IMR-90 (cell line): ENCODE measurements around the gene NUP107. TPM values are rescaled to one million over a fixed set of nuclear protein-coding genes. Genes with fewer than 3 reads are reported as not detected.

ENCODE experiments used
- ATAC-seq: fragments of 200-7000 bp; cut with Tn5 transposase; 2 replicates; pipeline ENCODE4 v1.9.1; 2020; ENCODE audit warnings: low read depth, mild to moderate bottlenecking, moderate library complexity
- BruUV-seq: library from RNA; stranded (reverse); fragments of 400-500 nt; replicated peaks from 2 replicates; lab custom pipeline; 2021; lab: Mats Ljungman, UMichigan
- CTCF ChIA-PET: fragments of 300-600 bp; formaldehyde crosslinking; extraction: SDS; loops from one replicate; lab custom pipeline; 2021; ENCODE audit warnings: antibody characterized with exemption; lab: Yijun Ruan, JAX
- POLR2A ChIA-PET: fragments of 300-600 bp; sonication (Branson Sonifier 250); formaldehyde crosslinking; loops from one replicate; lab custom pipeline; 2022; ENCODE audit warnings: antibody characterized with exemption; ENCODE audit not compliant: unreplicated experiment; lab: Charles Lee
- DNase-seq: peaks from one replicate; pipeline ENCODE4 v3.0.0; 2013
- H2AFZ ChIP-seq: replicated peaks from 2 replicates; pipeline ENCODE3; 2013; ENCODE audit warnings: low read length, mild to moderate bottlenecking; ENCODE audit not compliant: poor library complexity
- H2AK5ac ChIP-seq: 2 replicates; pipeline ENCODE4 v1.6.1; 2013; ENCODE audit warnings: low read depth, low read length, inconsistent platforms
- H2AK9ac ChIP-seq: replicated peaks from 2 replicates; pipeline ENCODE3; 2013; ENCODE audit warnings: mild to moderate bottlenecking, low read depth, low read length, moderate library complexity; ENCODE audit not compliant: poor library complexity
- H2BK120ac ChIP-seq: 2 replicates; pipeline ENCODE4 v1.6.1; 2013; ENCODE audit warnings: low read depth, low read length, inconsistent platforms
- H2BK15ac ChIP-seq: 3 replicates; pipeline ENCODE4 v1.6.1; 2013; ENCODE audit warnings: low read depth, low read length, inconsistent platforms
- H2BK20ac ChIP-seq: 2 replicates; pipeline ENCODE4 v1.6.1; 2013; ENCODE audit warnings: low read depth, mild to moderate bottlenecking, inconsistent platforms, low read length, moderate library complexity
- H2BK5ac ChIP-seq: 2 replicates; pipeline ENCODE4 v1.6.1; 2013; ENCODE audit warnings: mild to moderate bottlenecking, low read depth, low read length, inconsistent platforms; ENCODE audit not compliant: poor library complexity, severe bottlenecking
- H3K14ac ChIP-seq: replicated peaks from 2 replicates; pipeline ENCODE4 v1.6.1; 2013; ENCODE audit warnings: low read depth, low read length, inconsistent platforms
- H3K18ac ChIP-seq: 2 replicates; pipeline ENCODE4 v1.6.1; 2013; ENCODE audit warnings: low read depth, low read length, control low read depth
- H3K23ac ChIP-seq: 2 replicates; pipeline ENCODE4 v1.6.1; 2013; ENCODE audit warnings: low read depth, low read length, inconsistent platforms
- H3K27ac ChIP-seq: 2 replicates; pipeline ENCODE4 v1.5.1; 2013; ENCODE audit warnings: mild to moderate bottlenecking, control low read depth, low read length; ENCODE audit not compliant: insufficient read depth
- H3K27me3 ChIP-seq: 2 replicates; pipeline ENCODE4 v1.6.1; 2013; ENCODE audit warnings: low read length; ENCODE audit not compliant: control insufficient read depth, insufficient read depth
- H3K36me3 ChIP-seq: 2 replicates; pipeline ENCODE4 v1.6.1; 2013; ENCODE audit warnings: low read length, mixed read lengths; ENCODE audit not compliant: control insufficient read depth, insufficient read depth
- H3K4ac ChIP-seq: 2 replicates; pipeline ENCODE4 v1.6.1; 2013; ENCODE audit warnings: low read depth, low read length, inconsistent platforms
- H3K4me1 ChIP-seq: 2 replicates; pipeline ENCODE4 v1.6.1; 2013; ENCODE audit warnings: low read length, mixed read lengths; ENCODE audit not compliant: control insufficient read depth, insufficient read depth
- H3K4me2 ChIP-seq: 2 replicates; pipeline ENCODE4 v1.6.1; 2013; ENCODE audit warnings: low read depth, mild to moderate bottlenecking, control low read depth, low read length, moderate library complexity
- H3K4me3 ChIP-seq: 2 replicates; pipeline ENCODE4 v1.5.1; 2013; ENCODE audit warnings: low read depth, mild to moderate bottlenecking, control low read depth, low read length, moderate library complexity; ENCODE audit not compliant: insufficient read depth
- H3K56ac ChIP-seq: 2 replicates; pipeline ENCODE4 v1.6.1; 2013; ENCODE audit warnings: low read length, inconsistent platforms; ENCODE audit not compliant: insufficient read depth; ENCODE audit errors: extremely low read depth
- H3K79me1 ChIP-seq, 2 experiments: 2 replicates each; pipeline ENCODE4 v1.6.1; 2013; ENCODE audit warnings: low read length in 2 of 2, inconsistent platforms in 1 of 2, low read depth in 1 of 2
- H3K9ac ChIP-seq: 2 replicates; pipeline ENCODE4 v1.6.1; 2013; ENCODE audit warnings: low read depth, low read length, control low read depth
- H3K9me1 ChIP-seq: 2 replicates; pipeline ENCODE4 v1.6.1; 2013; ENCODE audit warnings: low read length, inconsistent platforms; ENCODE audit not compliant: insufficient read depth
- H3K9me3 ChIP-seq: 2 replicates; pipeline ENCODE4 v1.6.1; 2013; ENCODE audit warnings: low read length; ENCODE audit not compliant: control insufficient read depth, insufficient read depth
- H4K20me1 ChIP-seq: 2 replicates; pipeline ENCODE4 v1.6.1; 2013; ENCODE audit warnings: low read length, inconsistent platforms; ENCODE audit not compliant: insufficient read depth
- H4K5ac ChIP-seq: 2 replicates; pipeline ENCODE4 v1.6.1; 2013; ENCODE audit warnings: mild to moderate bottlenecking, low read depth, low read length, control low read depth
- H4K8ac ChIP-seq, 2 experiments: 2 replicates each; pipeline ENCODE4 v1.6.1; 2013; ENCODE audit warnings: low read depth in 2 of 2, low read length in 2 of 2, control low read depth in 1 of 2, inconsistent platforms in 1 of 2
- H4K91ac ChIP-seq: 2 replicates; pipeline ENCODE4 v1.6.1; 2013; ENCODE audit warnings: low read depth, low read length, inconsistent platforms; ENCODE audit not compliant: insufficient read depth
- BHLHE40 ChIP-seq: fragments of 150-350 bp; IDR thresholded peaks from 2 replicates; pipeline ENCODE4 v1.6.1; 2016; ENCODE audit warnings: mild to moderate bottlenecking, low read depth, low read length
- CEBPB ChIP-seq: IDR thresholded peaks from 2 replicates; pipeline ENCODE4 v1.6.1; 2012; ENCODE audit warnings: low read depth, low read length, improper control_type of control experiment
- CHD1 ChIP-seq: IDR thresholded peaks from 2 replicates; pipeline ENCODE4 v1.6.1; 2012; ENCODE audit warnings: low read depth, low read length, improper control_type of control experiment
- FOS ChIP-seq: fragments of 150-350 bp; IDR thresholded peaks from 2 replicates; pipeline ENCODE4 v1.6.1; 2016; ENCODE audit warnings: low read depth, low read length
- MAFK ChIP-seq: IDR thresholded peaks from 2 replicates; pipeline ENCODE4 v1.6.1; 2012; ENCODE audit warnings: low read depth, low read length, improper control_type of control experiment
- MAZ ChIP-seq: IDR thresholded peaks from 2 replicates; pipeline ENCODE4 v1.6.1; 2012; ENCODE audit warnings: low read depth, mild to moderate bottlenecking, low read length, improper control_type of control experiment, moderate library complexity, borderline replicate concordance
- MXI1 ChIP-seq: IDR thresholded peaks from 2 replicates; pipeline ENCODE4 v1.6.1; 2012; ENCODE audit warnings: low read depth, mild to moderate bottlenecking, low read length, moderate library complexity, borderline replicate concordance
- NFE2L2 ChIP-seq: fragments of 150-350 bp; IDR thresholded peaks from 2 replicates; pipeline ENCODE4 v1.6.1; 2016; ENCODE audit warnings: low read depth, mild to moderate bottlenecking, low read length
- POLR2A ChIP-seq: IDR thresholded peaks from 2 replicates; pipeline ENCODE4 v1.6.1; 2012; ENCODE audit warnings: mild to moderate bottlenecking, low read depth, low read length
- RAD21 ChIP-seq: IDR thresholded peaks from 2 replicates; pipeline ENCODE4 v1.6.1; 2012; ENCODE audit warnings: low read length, improper control_type of control experiment
- RCOR1 ChIP-seq: IDR thresholded peaks from 2 replicates; pipeline ENCODE4 v1.6.1; 2012; ENCODE audit warnings: mild to moderate bottlenecking, low read length, improper control_type of control experiment; ENCODE audit not compliant: insufficient replicate concordance
- RFX5 ChIP-seq: IDR thresholded peaks from 2 replicates; pipeline ENCODE4 v1.8.0; 2012; ENCODE audit warnings: low read depth, mild to moderate bottlenecking, low read length, moderate library complexity
- dilution Hi-C: fragments of 300-500 bp; cut with HindIII; formaldehyde crosslinking; loops from one replicate; pipeline ENCODE4 v1.14.3; 2018; ENCODE audit warnings: low sequenced_read_pairs; ENCODE audit not compliant: unreplicated experiment
- in situ Hi-C: fragments of 300-500 bp; cut with MboI; formaldehyde crosslinking; loops from 3 replicates; pipeline ENCODE4 v1.14.3; 2019; ENCODE audit warnings: low sequenced_read_pairs, inconsistent platforms, mixed read lengths
- intact Hi-C: fragments of 100-400 bp; cut with micrococcal nuclease; formaldehyde crosslinking; loops from 2 replicates; pipeline ENCODE4 v1.10.0; 2022
- polyA plus RNA-seq, 3 experiments: library from polyadenylated mRNA; depleted of rRNA; stranded (reverse); fragments of >200 nt; gene quantifications; 2 replicates each; pipeline ENCODE4 v1.2.3, GENCODE V29; 2012; ENCODE audit warnings: low replicate concordance in 1 of 3
- total RNA-seq: library from RNA; depleted of rRNA; stranded (reverse); fragments of >200 nt; gene quantifications from 2 replicates; pipeline ENCODE4 v1.2.3, GENCODE V29; 2012
- TF ChIP-seq, protein P1 (sequence below): fragments of 150-350 bp; IDR thresholded peaks from 2 replicates; pipeline ENCODE4 v1.6.1; 2016; ENCODE audit warnings: low read depth, mild to moderate bottlenecking, low read length, moderate library complexity, borderline replicate concordance
- TF ChIP-seq, protein P2 (sequence below): conservative IDR thresholded peaks from 2 replicates; pipeline ENCODE4 v1.5.1; 2012; ENCODE audit warnings: mild to moderate bottlenecking, low read depth, low read length, improper control_type of control experiment

NUP107 gene
- total and polyA plus RNA-seq, 2 of the 4 experiments (the other 2 are of a cell fraction), result 34.5 to 69.7 TPM

- H2BK20ac ChIP-seq, result no peak overlapping the region
- no peak overlapping the region for H3K14ac ChIP-seq
- BruUV-seq, result no TSS peak
- H2BK120ac ChIP-seq, result no peak overlapping the region
- no peak overlapping the region for H4K91ac ChIP-seq
- no peaks in the 10 kb centered on the region for H3K9me3 ChIP-seq
- no peak overlapping the region for H2AFZ ChIP-seq
- in situ Hi-C loops, result no loop called here
- TF ChIP-seq RAD21 (no peak), MXI1 (no peak), FOS (no peak), CHD1 (no peak), POLR2A (no peak), RCOR1 (no peak), BHLHE40 (no peak), CEBPB (no peak), MAFK (no peak), RFX5 (no peak), NFE2L2 (no peak), MAZ (no peak)
- TF ChIP-seq, protein P1, sequence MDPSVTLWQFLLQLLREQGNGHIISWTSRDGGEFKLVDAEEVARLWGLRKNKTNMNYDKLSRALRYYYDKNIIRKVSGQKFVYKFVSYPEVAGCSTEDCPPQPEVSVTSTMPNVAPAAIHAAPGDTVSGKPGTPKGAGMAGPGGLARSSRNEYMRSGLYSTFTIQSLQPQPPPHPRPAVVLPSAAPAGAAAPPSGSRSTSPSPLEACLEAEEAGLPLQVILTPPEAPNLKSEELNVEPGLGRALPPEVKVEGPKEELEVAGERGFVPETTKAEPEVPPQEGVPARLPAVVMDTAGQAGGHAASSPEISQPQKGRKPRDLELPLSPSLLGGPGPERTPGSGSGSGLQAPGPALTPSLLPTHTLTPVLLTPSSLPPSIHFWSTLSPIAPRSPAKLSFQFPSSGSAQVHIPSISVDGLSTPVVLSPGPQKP, result no peak
- TF ChIP-seq, protein P2, sequence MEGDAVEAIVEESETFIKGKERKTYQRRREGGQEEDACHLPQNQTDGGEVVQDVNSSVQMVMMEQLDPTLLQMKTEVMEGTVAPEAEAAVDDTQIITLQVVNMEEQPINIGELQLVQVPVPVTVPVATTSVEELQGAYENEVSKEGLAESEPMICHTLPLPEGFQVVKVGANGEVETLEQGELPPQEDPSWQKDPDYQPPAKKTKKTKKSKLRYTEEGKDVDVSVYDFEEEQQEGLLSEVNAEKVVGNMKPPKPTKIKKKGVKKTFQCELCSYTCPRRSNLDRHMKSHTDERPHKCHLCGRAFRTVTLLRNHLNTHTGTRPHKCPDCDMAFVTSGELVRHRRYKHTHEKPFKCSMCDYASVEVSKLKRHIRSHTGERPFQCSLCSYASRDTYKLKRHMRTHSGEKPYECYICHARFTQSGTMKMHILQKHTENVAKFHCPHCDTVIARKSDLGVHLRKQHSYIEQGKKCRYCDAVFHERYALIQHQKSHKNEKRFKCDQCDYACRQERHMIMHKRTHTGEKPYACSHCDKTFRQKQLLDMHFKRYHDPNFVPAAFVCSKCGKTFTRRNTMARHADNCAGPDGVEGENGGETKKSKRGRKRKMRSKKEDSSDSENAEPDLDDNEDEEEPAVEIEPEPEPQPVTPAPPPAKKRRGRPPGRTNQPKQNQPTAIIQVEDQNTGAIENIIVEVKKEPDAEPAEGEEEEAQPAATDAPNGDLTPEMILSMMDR, result no peak
- H3K4me2 ChIP-seq, result no peak overlapping the region
- H4K20me1 ChIP-seq, result no peaks in the 10 kb centered on the region
- H3K23ac ChIP-seq, result no peak overlapping the region
- ChIA-PET POLR2A (no interaction called here), CTCF (no interaction called here)
- H3K4me1 ChIP-seq, result 0 out of 2 replicates have a peak, but pooled peaks cover 2% of the 10 kb centered on the region
- no peak overlapping the region for H4K5ac ChIP-seq
- no peak overlapping the region for H2BK15ac ChIP-seq
- no peak overlapping the region for H3K56ac ChIP-seq
- no peak overlapping the region for H2BK5ac ChIP-seq
- H2AK9ac ChIP-seq, result no peak overlapping the region
- H3K4me3 ChIP-seq, result no peak overlapping the region
- H3K27ac ChIP-seq, result no peak overlapping the region
- peaks cover 3% of the 10 kb centered on the region; the same call in 1 of the 2 replicates for H3K9me1 ChIP-seq
- no peak overlapping the region for H3K18ac ChIP-seq
- H3K27me3 ChIP-seq, result no peaks in the 10 kb centered on the region
- dilution Hi-C loops, result no loop called here
- intact Hi-C loops, result no loop called here
- H3K36me3 ChIP-seq, result no peaks in the 10 kb centered on the region
- H4K8ac ChIP-seq, result no peak overlapping the region
- ATAC-seq (no peak), DNase-seq (no peak)
- no peak overlapping the region for H2AK5ac ChIP-seq
- no peak overlapping the region for H3K4ac ChIP-seq
- no peak overlapping the region for H3K9ac ChIP-seq
- H3K79me1 ChIP-seq, result no peaks in the 10 kb centered on the region
Observed at GRCh38 chr12:68674376-68674775, 12.4 kb upstream of the NUP107 start.
